LNCaP clone FGC (cell line): ENCODE results near the gene TMEM256.

Experiments
- DNase-seq: peaks from one replicate; pipeline ENCODE4 v3.0.0-alpha.2; 2011; ENCODE audit warnings: low read depth
- H3K4me3 ChIP-seq: 2 replicates; pipeline ENCODE4 v1.5.1; 2011; ENCODE audit warnings: mild to moderate bottlenecking, low read depth, low read length, control low read depth
- CTCF ChIP-seq: IDR thresholded peaks from 2 replicates; pipeline ENCODE4 v1.5.1; 2012; ENCODE audit warnings: mild to moderate bottlenecking; ENCODE audit not compliant: control insufficient read depth, insufficient read depth; ENCODE audit errors: extremely low read depth

TMEM256 gene

DNA sequence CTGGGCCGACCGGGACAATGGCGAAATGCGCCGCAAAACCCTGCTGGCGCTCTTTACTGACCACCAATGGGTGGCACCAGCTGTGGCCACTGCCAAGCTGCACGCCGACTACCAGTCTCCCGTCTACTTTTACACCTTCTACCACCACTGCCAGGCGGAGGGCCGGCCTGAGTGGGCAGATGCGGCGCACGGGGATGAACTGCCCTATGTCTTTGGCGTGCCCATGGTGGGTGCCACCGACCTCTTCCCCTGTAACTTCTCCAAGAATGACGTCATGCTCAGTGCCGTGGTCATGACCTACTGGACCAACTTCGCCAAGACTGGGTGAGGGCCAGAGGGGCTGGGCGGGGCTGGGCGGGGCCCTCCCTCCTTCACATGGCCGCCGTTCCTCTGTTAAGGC, 11.9 kb upstream of the TMEM256 start:
- no peak for TF ChIP-seq CTCF
- no peak for DNase-seq
- H3K4me3 ChIP-seq, result no peak overlapping the region

GRCh38 chr17:7414837-7415236, 10.9 kb upstream of the TMEM256 start:
- H3K4me3 ChIP-seq, result no peak overlapping the region
- TF ChIP-seq CTCF, result no peak
- DNase-seq, result no peak

DNA sequence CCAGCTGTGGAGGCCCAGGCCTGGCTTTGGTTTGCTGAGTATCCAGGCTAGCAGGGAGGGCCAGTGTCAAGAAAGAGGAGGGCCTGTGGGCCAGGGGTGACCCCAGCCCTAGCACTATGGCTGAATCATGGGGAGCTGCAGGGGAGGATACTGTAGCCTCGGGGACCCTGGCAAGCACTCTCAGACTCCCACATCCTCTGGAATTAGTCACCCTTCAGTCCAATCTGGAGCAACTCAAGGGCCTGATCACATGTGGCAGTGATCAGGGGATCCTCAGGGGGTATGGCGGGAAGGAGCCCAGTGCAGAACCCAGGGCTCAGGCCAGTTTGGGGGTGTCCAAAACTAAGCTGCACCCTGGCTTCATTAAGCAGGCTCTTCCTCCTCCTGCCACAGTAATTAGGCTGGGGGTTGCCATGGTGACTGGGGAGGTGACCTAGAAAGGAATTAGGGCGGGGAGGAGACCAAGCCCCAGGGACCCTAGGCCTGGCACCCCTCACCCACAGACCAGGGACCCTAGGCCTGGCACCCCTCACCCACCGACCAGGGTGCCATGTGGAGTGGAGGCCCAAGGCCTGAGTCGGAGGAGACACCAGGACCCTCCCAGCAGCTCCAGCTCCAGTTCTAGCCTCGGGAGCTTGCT, 9.6 kb upstream of the TMEM256 start:
- no peak for TF ChIP-seq CTCF
- DNase-seq, result no peak
- no peak overlapping the region for H3K4me3 ChIP-seq

- DNase-seq, result no peak
- no peak for TF ChIP-seq CTCF
- H3K4me3 ChIP-seq, result no peak overlapping the region
Measured at GRCh38 chr17:7411427-7411750, 7.5 kb upstream of the TMEM256 start.

DNA sequence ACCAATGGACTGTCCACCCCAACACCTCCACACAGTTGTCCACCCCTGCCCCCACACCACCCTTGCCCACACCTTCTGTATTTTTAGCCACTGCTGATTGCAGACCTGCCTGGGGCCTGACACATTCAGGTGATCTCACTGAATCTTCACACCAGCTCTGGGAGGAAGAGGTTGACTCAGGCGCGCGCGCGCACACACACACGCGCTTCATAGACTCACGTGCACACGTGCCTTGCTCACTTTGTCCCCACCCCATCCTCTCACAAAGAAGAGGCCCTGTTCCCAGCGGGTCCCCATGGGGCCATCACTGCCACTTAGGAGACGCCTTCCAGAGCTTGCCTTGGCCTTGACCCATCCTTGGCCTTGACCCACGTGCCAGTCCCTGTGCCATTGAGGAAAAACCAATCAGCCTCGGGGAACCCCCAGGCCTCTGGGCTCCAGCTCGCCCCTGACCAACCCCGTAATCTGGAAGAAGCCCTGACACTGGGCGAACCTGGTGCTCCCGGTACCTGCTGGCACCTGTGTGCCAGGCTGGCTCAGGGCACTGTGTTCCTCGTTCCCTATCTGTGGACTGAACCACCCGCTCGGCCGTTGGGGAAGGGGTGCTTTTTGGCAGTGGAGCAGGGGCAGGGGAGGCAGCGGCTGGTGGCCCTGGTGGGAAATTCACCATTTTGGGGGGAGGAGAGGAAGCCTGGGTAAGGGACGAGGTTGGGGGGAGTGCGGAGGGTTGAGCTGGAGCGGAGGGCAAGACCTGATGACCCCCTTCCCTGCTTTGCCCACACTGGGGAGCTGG, 6.9 kb upstream of the TMEM256 start:
- no peak overlapping the region for H3K4me3 ChIP-seq
- no peak for DNase-seq
- TF ChIP-seq CTCF, result no peak

- no peak overlapping the region for H3K4me3 ChIP-seq
- no peak for DNase-seq
- no peak for TF ChIP-seq CTCF
Measured at GRCh38 chr17:7409716-7410115, 5.8 kb upstream of the TMEM256 start.

DNA sequence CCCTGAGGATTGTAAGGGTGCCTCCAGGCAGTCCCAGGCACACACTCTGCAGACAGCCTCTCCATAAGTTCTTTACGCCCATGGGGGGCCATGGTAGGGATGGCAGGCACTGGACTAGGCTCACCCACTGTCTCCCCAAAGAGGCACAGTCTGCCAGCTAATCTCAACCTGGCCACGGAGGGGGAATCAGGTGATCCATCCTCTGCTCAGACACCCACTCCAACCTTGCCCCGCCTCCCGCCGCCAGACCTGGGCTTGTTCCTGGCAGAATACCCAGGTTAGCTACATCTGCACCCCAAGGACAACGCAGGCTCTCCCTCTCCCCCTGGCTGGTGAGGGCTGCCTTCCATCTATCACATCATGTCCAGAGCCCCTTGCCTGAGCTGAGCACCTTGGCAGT, 5.0 kb upstream of the TMEM256 start:
- no peak for DNase-seq
- TF ChIP-seq CTCF, result no peak
- no peak overlapping the region for H3K4me3 ChIP-seq
